GM10248 (cell line): ENCODE measurements around the gene THOC6.

ENCODE experiments used
- CTCF ChIA-PET: fragments of 300-600 bp; sonication (Branson Sonifier 250); formaldehyde crosslinking; extraction: SDS; loops from one replicate; lab custom pipeline; 2021; ENCODE audit warnings: antibody characterized with exemption; lab: Yijun Ruan, JAX
- POLR2A ChIA-PET: fragments of 350-650 bp; sonication (Branson Sonifier 250); formaldehyde crosslinking; extraction: SDS; loops from one replicate; lab custom pipeline; 2020; ENCODE audit warnings: antibody characterized with exemption; lab: Yijun Ruan, JAX
- DNase-seq: peaks from one replicate; pipeline ENCODE4 v3.0.0; 2012; ENCODE audit errors: extremely low spot score
- CTCF ChIP-seq: IDR thresholded peaks from 2 replicates; pipeline ENCODE4 v1.5.1; 2012; ENCODE audit warnings: mild to moderate bottlenecking, low read depth; ENCODE audit errors: extremely low read depth, missing control alignments, control extremely low read depth

THOC6 gene

DNA sequence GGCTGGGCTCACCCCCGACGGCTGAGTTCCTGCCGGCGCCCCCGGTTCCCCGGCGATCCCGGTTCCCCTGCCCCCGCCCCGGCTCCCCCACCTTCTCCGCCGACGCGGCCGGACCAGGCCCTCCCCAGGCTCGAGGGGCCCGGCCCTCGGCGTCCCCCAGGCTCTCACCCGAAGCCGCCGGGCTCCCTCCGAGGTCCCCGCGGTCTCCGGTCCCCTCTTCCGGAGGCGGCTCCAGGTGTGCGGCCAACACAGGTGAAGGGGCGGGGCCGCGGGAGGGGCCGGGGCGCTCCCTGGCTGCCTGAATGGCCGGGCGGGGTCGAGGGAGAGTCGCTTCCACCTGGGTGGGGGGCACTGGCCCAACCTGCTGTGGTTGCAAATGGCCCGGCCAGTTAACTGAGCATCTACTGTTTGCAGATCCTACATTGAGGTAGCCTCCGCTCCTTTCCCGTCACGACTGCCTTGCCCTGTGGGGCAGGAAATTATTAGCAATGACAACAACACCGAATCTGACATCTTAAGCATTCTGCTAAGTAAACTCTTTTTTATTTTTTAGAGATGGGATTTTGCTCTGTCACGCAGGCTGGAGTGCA is 13.0 kb downstream of the THOC6 start, which contains the start of gene BICDL2:
Gene BICDL2, minus strand, starts transcription at position 219 of the 590 bp plus-strand sequence. CDS start 1,448 bp downstream, outside the sequence.
- no peak for TF ChIP-seq CTCF
- ChIA-PET CTCF (interaction anchor here (9.5 to 12.0 kb wide), 3 partner anchors 5 to 94 kb away, joined by 75 to 177 read pairs (median 140); partner anchors contain the start of genes MMP25 and ZNF213), POLR2A (no interaction called here)

DNA sequence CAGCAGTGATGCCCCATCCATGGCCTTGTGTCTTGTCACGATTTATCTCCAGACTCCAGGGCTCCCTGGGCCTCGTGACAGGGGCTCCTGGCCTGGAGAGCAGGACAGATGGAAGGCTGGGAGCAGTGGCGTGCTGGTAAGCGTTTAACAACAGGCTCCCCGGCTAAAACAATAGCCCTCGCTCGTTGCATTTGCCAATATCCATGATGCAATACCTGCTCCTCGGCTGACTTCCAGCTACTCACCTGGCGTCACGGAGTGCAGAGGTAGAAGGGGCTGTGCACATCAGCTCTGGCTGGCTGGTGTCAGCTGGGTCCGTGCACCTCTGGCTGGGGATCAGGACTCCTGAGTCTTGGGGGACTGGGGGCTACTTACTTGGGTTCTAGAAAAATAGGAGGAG is 14.4 kb downstream of the THOC6 start:
- no peak for TF ChIP-seq CTCF
- CTCF ChIA-PET, result interaction anchor here (0.9 to 8.9 kb wide), 6 partner anchors 7 to 91 kb away, joined by 3 to 140 read pairs (median 5); no protein-coding TSS in a partner anchor
- POLR2A ChIA-PET, result no interaction called here
- DNase-seq, result no peak

More for the DNA sequence above, 13.0 kb downstream of the THOC6 start, which contains the start of gene BICDL2:
- no peak for DNase-seq

DNA sequence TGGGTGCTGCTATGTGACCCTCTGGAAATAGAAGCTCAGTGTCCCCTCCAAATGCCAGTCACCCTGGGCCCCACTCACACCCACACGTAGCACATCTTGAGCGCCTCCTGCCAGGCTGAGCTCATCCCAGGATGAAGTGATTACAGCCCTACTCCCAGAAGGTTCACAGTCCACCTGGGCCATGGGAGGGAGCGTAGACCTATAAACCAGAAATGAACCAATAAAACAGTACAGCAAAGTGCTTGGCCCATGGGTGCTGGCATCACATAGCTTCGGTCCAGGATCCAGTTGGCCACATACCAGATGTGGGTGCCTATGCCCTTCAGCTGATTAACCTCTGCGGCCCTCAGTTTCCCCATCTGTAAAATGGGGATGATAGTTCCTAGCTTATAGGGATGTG is 15.1 kb downstream of the THOC6 start:
- POLR2A ChIA-PET, result no interaction called here
- CTCF ChIA-PET, result interaction anchor here (0.9 to 8.9 kb wide), 6 partner anchors 7 to 91 kb away, joined by 3 to 140 read pairs (median 5); no protein-coding TSS in a partner anchor
- no peak for DNase-seq
- TF ChIP-seq CTCF, result no peak

GRCh38 chr16:3042376-3042775 is 18.5 kb downstream of the THOC6 start:
- POLR2A ChIA-PET, result interaction anchor here (0.6 kb wide), 1 partner anchor 11 kb away, joined by 3 read pairs; no protein-coding TSS in a partner anchor
- no peak for TF ChIP-seq CTCF
- DNase-seq, result no peak
- CTCF ChIA-PET, result interaction anchor here (0.8 to 8.9 kb wide), 3 partner anchors 11 to 23 kb away, joined by 3 to 140 read pairs (median 8); partner anchors contain the start of gene TNFRSF12A

- no peak for DNase-seq
- ChIA-PET CTCF (interaction anchor here (1.2 to 8.9 kb wide), 3 partner anchors 13 to 85 kb away, joined by 3 to 140 read pairs (median 3); no protein-coding TSS in a partner anchor), POLR2A (no interaction called here)
- no peak for TF ChIP-seq CTCF
These were observed 20.9 kb downstream of the THOC6 start for GRCh38 chr16:3044708-3045107.

DNA sequence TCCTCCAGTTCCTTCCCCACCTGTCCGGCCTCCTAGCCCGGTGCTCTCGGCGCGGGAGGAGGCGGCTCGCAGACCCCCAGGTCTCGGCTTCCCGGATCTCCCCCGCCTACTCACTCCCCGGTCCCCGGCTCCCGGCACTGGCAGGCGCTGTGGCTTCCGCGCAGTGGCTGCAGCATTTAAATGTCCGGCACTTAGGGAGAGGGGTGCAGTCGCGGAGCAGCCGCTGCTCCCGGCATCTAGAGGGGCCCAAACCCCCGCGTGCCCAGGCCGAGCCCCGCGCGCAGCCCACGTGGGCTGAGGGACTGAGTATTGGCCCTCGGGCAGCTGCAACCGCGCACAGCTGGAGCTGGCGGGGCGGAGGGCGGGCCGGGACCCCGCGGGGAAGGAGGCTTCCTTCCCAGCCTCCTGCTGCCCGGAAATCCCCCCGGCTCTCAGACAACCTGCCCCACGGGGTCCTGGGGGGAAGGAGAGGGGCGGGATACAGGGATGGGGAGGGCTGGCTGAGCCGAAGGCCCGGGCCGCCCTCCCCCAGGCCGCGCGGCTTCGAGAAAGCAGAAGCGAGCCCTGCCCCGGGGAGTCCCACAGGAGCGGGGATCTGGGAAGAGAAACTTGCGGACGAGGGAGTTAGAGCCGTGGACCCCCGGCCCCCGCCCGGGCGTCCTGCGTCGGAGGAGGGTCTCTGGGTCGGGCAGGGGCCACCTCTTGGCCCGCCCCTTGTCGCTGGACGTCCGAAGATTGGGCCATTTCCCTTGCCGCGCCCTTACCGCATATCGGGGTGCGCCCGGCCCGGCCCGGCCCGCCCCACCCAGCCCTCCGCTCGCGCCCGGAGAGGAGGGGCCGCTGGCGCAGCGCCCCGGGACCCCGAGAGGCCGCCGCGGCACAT is 22.2 kb downstream of the THOC6 start, which contains the start of gene MMP25:
Gene MMP25, plus strand, starts transcription at position 804 of the 883 bp plus-strand sequence. CDS start 357 bp downstream, outside the sequence.
- peak; percentile 74 for DNase-seq
- ChIA-PET POLR2A (no interaction called here), CTCF (interaction anchor here (0.6 to 8.9 kb wide), 3 partner anchors 13 to 14 kb away, joined by 3 to 140 read pairs (median 3); no protein-coding TSS in a partner anchor)

More for the DNA sequence above, 22.2 kb downstream of the THOC6 start, which contains the start of gene MMP25:
- TF ChIP-seq CTCF, result no peak
